ELR (cell line): Measurements from ENCODE around the gene ALOX5.
A peak's percentile ranks its signal among the peaks of the same experiment; 100 is the strongest.

Experiments used
- DNase-seq: peaks from one replicate; pipeline ENCODE4 v3.0.0-alpha.2; 2015; ENCODE audit warnings: low read depth

The ALOX5 gene

GRCh38 chr10:45424668-45425404 lies 50.8 kb downstream of the ALOX5 start:
- no peak for DNase-seq

GRCh38 chr10:45425621-45426563 lies 51.9 kb downstream of the ALOX5 start:
- DNase-seq = peak; percentile 17

GRCh38 chr10:45427262-45427969 lies 53.4 kb downstream of the ALOX5 start:
- DNase-seq = no peak

DNA sequence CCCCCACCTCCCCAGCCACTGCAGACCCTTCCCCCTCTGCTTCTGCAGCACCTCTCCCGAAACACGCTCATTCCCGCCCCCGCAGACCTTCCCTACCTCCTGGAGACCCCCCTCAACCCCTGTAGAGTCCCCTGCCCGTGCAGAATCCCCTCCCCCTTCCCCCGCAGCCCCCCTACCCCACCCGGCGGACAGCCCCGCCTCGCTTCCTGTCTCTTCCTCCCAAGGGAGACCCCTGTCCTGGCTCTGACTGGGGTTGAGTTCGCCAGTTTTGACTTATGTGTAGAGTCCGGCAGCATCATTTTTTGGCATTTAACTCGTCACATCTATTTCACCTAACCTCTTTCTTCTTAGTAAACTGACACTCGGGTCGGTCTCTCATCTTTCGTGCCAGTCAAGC lies 54.0 kb downstream of the ALOX5 start:
- DNase-seq = no peak

DNA sequence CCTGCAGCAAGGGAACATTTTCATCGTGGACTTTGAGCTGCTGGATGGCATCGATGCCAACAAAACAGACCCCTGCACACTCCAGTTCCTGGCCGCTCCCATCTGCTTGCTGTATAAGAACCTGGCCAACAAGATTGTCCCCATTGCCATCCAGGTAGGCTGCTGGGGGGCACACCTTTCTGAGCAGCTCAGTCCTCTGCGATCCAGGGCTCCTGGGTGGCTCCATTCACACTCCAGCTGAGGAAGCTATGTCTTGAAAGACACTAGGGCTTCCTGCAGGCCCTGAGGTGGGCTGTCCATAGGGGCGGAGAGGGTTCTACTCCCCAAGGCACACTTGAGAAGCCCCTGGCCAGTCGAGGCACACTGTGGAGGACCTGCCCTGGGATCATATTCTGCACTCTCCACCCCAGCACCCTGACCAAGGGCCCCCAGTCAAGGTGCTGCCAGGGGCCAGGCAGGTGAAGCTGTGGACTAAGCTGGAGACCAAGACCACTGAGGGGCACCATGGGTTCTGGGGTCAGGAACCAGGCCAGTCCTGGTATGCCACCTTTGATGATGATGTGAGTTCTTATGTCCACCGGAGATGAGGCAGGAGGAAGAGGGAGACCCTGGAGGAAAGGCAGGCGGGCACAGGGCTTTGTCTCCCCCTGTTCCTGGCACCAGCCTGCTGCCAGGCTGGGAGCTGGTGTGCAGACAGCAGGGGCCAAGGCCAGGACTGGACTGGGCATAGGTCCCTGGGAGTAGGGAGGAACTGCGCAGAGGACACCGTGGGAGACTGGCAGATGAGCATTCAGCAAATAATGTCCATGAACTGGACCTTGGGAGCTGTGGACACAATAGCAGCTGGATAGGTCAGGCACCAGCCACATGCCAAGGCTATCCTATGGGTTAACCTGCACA lies 54.8 kb downstream of the ALOX5 start:
- DNase-seq = no peak

- no peak for DNase-seq
These were observed 55.8 kb downstream of the ALOX5 start for GRCh38 chr10:45429790-45430189.

DNA sequence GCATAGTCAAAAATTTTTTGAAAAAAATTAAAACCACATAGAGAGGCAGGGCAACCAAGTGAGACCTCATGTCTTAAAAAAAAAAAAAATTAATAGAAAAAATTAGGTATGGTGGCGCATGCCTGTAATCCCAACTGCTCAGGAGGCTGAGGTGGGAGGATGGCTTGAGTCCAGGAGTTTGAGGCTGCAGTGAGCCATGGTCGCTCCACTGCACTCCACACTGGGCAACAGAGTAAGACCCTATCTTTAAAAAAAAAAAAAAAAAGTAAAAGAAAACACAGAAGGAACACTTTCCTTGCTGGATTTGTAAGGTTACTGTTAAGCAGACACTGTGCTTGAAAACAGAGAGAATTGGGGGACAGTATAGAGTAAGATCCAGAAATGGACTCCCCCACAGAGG lies 58.1 kb downstream of the ALOX5 start:
- no peak for DNase-seq

DNA sequence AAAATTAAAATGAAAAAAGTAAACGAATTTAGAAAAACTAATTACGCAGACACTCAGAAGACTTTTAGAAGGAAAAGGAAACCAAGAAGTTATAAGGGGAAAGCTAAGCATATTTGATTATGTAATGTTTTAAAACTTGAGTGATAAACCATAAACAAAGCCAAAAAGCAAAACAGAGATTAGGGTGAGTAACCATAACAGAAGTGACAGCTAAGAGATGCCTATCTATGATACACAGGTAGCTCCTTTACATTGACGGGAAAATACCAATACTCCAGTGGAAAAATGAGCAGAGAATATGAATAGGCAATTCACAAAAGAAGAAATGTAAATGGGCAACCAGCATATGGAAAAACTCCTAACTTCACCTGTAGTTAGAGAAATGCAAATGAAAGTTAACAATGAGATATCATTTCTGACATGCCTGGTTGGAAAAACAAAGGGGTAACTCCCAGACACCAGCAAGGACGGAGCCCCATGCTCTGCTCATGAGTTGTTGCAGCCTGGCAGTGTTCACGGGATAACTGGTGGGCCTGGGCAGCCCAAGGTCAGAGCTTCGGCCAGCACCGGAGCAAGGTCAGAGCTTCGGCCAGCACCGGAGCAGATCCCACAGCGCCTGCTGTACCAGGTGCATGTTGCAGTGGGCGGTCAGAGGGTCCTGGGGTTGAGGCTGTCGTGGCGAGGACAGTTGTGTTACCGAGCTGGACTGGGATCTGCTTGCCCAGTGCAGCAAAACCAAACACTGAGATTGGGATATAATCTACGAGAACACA lies 58.9 kb downstream of the ALOX5 start:
- no peak for DNase-seq

- DNase-seq = no peak
These were observed 59.9 kb downstream of the ALOX5 start for GRCh38 chr10:45433716-45434469.

- no peak for DNase-seq
These were observed 63.8 kb downstream of the ALOX5 start for GRCh38 chr10:45437587-45438465.

- no peak for DNase-seq
These were observed 64.6 kb downstream of the ALOX5 start for GRCh38 chr10:45438466-45439090.

DNA sequence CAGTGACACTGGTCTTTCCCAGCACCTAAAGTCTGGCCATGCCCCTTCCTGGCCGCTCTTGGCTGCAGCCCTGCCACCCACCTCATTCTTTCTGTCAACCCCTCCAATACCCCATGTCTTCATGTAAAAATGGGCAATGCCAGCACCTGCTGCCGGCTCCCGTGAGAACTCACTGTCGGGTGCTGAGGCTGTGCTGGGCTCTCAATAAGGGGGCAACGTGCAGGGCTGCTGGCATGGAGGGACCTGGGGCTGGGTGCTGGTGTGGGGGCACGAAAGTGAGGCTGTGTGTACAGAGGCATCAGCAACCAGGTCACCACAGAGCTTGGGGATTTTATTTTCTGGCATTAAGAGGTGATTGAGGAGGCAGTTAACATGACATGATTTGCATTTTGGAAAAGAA lies 65.3 kb downstream of the ALOX5 start:
- DNase-seq = no peak

DNA sequence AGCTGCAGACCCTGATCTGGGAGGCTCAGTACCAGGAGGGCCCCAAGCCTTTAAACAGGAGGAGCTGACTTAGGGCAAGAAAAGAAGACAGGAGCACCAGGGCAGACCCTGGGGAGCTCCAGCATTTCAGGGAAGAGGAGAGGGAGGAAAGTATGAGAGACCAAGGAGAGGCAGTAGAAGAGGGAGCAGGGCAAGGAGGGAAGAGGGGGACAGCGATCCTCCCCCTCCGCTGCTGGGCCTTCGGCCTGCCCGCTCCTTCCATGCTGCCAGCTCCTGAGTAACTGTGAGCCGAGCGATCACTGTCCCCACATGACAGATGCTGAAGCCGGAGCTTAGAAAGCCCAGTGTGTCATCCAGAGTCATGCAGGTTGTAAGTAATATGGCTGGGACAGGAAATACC lies 65.9 kb downstream of the ALOX5 start:
- no peak for DNase-seq

DNA sequence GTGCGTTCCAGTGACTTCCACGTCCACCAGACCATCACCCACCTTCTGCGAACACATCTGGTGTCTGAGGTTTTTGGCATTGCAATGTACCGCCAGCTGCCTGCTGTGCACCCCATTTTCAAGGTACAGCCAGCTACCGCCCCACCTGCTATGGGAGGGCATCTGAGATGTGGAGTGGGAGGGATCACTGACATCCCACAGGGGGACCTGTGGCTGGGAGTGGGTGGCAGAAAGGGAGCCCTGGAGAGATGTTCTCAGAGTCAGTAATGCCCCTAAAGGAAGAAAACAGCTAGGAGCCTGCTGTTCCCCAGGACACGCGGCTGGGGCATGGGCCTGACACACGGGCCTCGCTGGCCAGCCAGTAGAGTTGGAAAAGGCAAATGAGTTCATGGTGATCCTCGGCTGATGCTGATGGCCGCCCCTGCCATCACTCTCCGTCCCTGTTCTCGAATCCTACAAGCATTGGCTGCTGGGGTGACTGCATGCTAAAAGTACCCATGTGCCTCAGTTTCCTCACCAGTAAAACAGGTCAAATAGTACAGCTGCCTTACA lies 66.6 kb downstream of the ALOX5 start:
- no peak for DNase-seq

- DNase-seq = no peak
These were observed 67.5 kb downstream of the ALOX5 start for GRCh38 chr10:45441239-45442190.

DNA sequence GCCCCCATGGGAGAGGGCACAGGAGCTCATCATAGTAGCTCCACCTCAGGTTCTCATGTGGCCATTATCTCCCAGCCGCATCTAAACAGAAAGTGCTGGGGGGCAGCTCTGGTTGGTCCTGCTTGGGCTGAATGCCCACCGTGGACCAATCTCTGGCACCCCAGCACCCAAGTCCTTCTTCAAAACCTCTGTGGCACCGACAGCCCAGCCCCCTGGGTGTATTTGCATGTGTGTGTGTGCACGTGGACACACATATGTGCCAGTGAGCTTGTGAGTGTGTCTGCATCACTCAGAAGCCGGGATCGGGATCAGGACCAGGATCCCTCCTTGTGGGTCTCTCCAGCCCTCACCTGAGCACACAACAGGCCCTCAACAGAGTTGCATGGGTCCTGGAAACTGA lies 68.2 kb downstream of the ALOX5 start:
- no peak for DNase-seq

GRCh38 chr10:45442662-45443061 lies 68.6 kb downstream of the ALOX5 start:
- DNase-seq = no peak
